HG02642 (cell line): ENCODE measurements around the gene ATG12.
"Not testable (repeated sequence)": the region's sequence is repeated elsewhere in the genome, so short reads cannot be mapped to it uniquely, and the experiment has no call there.

Experiments used
- ATAC-seq: cut with Tn5 transposase; IDR thresholded peaks from one replicate; pipeline ENCODE4 v1.9.1; 2021; ENCODE audit warnings: mild to moderate bottlenecking; ENCODE audit not compliant: unreplicated experiment, poor library complexity

ATG12 gene

DNA sequence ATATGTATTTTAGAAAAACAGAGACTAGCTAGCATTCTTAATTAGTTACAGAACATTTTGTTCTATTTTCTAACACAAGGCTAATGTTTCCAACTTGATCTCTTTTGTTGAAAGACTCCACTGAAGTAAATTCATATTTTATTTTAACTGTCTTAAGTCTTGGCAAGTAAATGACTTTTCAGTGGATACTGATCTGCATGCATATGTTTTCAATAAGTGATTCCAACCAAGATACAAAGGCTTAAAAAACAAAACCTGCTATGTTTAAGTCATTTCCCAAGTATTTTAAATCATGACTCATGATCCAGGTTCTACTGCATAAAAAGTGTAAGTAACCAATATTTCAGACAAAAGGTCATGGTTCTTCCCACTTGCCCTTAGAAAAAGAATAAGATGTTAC lies 30.6 kb downstream of the ATG12 start:
- no peak for ATAC-seq

DNA sequence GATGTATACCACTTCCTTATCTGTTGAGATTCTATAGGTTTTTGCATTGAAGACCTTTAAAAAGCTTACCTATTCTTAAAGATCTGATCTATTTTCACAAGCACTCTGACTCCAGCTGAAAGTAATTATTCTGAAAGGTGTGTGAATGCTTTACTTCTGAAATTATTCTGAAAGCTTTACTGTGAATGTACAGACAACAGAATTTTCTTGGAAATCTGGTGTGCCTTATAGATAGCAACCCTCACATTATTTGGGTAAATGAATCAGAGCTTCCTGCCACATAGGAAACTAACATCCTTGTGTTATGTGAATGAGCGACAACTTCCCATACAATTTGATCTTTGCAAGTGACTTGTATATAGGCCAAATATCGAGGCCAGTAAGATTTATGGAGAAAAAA lies 31.4 kb downstream of the ATG12 start:
- ATAC-seq: no peak

DNA sequence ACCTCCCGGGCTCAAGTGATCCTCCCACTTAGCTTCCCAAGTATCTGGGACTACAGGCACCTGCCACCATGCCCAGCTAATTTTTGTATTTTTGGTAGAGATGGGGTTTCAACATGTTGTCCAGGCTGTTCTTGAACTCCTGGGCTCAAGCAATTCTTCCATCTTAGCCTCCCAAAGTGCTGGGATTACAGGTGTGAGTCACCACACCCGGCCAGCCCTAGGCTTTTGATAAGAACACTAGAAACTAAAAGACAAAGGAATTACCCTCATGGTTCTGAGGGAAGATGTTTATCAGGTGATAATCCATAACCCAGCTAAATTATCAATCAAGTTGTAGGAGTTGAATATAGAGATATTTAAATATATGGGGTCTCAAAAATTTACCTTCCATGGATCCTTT lies 33.3 kb downstream of the ATG12 start:
- ATAC-seq: not testable (repeated sequence)

DNA sequence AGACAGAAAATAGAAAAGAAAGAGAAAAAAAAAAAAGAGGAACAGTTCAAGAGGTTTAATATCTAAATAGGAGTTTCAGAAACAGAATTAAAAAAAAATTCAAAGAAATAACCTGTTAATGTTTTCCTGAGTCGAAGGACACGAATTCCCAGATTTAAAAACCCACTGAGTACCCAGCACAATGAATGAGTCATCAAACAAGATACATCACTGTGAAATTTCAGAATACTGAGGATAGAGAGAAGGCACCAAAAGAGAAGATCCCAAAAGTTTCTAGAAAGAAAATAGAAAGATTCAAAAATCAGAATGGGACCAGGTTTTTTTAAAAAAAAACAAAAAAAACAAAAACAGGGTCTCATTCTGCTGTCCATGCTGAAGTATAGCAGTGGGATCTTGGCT lies 33.7 kb downstream of the ATG12 start:
- no peak for ATAC-seq

DNA sequence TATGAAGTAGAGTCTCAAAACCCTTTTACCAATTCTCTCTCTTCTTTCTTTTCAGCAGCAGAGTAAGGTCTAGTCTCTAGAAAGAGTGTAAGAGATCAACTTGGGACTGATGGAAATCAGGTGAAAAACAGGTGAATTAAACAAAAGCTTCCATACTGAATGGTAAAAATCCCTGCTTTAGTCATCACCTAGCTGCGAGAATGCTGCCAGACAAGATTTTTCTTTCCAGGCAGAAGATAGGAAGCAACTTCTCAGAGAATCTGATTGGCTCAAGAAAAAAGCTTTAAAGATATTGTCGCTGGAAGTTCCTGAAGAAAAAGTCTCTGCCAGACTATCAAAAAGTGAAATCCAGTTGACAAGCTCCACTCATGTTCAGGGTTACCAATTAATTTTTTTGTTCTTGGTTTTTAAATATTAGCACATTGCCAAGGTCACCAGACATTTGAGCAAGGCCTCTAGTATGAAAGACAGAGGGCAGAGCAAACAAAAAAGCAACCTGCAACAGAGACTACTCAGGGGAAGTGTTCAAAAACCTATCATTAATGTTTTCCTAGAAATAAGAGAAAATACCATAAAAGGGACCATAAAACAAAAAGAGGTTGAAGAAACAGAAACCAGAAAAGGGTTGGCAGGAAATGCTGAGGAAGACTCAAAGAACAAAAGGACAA lies 34.2 kb downstream of the ATG12 start:
- ATAC-seq: no peak

DNA sequence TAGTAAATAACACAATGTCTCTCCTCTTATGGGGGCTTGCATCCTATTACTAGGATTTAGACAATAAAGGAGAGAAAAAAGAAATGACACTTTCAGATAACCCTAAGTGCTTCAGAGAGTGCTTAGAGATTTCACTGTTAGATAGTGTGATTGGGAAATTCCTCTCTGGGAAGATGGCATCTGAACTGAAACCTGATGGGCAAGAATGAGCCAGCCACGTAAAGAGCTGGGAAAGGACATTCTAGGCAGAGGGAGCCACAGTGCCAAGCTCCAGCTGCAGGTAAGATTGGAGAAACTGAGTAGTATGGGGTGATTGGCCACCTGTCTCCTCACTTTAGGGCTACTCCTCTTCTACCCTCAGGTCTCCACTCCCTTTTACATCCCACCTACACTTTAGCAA lies 39.4 kb downstream of the ATG12 start:
- ATAC-seq: no peak

DNA sequence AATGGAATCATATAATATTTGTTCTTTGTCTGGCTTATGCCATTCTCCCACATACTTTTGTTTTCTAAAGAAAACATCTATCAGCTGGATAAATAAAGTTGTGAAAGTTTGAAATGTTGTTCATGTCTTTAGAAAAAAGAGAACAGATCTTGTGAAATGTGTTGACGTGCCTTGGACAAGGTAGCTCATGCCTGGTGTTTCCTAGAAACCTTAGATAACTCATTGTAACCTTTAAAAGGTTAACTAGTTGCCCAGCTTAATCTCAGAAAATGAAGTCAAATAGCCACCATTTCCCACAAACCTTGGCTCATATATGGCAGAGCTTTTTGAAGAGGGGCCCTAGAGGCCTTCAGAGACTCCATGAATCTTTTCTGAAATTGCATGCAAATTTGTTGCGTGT lies 40.2 kb downstream of the ATG12 start:
- ATAC-seq: no peak

DNA sequence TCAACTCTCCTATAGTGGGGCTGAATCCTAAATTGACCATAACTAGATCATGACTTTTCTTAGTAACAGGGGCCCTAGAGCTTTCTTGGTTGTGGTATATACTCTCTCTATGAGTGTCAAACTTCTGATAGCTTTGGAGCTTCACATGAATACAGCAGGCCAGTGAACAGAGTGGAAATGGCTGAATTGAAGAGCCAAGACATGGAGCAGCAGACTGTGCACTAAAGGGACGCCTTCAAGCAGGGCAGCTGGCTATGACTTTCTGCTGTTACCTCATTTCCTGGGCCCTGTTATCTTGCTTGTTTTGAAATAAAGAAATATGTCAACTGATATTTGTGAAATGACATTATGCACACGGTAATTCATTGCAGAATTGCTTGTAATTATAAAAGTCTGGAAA lies 41.3 kb downstream of the ATG12 start:
- no peak for ATAC-seq

DNA sequence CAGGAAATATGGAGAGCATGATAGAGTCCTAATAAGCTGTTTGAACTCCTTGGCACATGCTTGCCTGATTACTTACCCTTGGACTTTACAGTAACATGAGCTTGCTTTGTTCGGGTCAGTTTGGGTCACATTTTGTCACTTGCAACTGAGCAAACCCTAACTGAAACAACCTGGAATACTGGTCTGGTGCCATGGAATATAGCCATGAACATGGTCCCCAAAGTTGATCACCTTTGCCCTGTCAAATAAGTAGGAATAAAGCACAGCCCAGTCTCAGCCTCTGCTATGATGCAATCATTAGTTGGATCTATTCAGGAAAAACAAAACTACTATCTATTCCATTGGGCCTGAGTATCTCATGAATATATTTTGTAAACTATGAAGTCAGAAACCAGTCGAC lies 43.1 kb downstream of the ATG12 start:
- no peak for ATAC-seq

DNA sequence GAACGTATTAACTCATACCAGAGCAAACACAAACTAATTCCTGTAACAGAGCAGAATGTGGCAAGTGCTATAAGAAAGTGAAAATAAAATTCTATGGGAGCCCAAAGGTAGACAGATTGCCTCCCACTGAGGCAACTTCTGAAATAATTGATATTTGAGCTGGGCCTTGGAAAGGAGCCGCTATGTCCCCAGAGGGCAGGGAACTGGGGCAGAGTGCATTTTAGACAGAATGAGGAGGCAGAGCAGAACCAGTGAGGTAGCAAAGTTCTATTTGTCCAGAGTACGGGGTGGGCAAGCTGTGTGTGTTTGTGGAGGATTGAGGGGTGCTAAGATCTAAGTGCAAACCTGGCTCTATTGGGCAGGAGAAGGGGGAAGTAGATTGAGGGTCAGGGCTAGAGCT lies 44.7 kb downstream of the ATG12 start:
- no peak for ATAC-seq

DNA sequence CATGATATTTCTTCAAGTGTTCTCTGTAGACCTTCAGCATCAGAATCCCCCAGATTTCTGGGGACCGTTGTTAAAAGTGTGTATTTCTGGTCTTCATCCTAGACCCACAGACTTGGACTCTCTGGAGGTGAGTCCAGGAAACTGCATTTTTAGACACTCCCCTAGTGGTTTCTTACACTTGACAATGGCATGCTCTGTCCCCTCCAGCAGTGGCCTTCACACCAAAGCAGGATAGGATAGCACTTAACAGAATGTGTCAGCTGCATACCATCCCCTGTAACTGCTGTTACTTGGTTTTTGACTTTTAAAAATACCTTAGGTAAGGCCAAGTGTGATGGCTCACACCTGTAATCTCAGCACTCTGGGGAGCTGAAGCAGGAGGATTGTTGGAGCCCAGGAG lies 45.7 kb downstream of the ATG12 start:
- no peak for ATAC-seq

DNA sequence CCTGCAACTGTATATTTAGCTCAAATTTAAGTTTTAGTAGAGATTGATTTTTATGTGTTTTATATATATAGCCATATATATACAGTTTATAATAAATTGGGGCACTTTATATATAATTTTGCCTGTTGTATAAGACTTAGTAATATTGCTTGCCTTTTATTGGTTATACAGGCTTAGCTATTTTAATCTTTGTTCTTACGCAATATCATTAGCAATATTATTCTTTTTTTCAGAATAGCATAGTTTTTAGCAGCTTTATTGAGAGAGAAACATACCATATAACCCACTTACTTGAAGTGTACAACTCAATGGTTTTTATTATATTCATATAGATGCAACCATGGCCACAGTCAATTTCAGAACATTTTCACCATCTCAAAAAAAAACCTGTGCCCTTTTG lies 52.9 kb downstream of the ATG12 start:
- ATAC-seq: no peak

DNA sequence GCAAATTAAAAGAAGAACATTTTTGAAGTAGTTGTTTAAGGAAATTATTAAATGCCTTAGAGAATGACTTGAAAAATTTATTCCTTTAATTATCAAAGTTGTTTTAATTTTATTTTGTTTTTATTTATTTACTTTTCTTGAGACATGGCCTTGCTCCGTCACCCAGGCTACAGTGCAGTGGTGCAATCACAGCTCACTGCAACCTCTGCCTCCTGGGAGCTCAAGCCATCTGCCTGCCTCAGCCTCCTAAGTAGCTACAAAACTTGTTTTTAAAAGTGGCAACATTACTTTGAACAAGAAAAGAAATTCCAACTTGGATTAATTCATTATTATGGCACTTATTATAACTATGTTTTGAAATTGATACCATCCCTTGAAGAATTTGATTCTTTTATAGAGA lies 53.9 kb downstream of the ATG12 start:
- no peak for ATAC-seq

DNA sequence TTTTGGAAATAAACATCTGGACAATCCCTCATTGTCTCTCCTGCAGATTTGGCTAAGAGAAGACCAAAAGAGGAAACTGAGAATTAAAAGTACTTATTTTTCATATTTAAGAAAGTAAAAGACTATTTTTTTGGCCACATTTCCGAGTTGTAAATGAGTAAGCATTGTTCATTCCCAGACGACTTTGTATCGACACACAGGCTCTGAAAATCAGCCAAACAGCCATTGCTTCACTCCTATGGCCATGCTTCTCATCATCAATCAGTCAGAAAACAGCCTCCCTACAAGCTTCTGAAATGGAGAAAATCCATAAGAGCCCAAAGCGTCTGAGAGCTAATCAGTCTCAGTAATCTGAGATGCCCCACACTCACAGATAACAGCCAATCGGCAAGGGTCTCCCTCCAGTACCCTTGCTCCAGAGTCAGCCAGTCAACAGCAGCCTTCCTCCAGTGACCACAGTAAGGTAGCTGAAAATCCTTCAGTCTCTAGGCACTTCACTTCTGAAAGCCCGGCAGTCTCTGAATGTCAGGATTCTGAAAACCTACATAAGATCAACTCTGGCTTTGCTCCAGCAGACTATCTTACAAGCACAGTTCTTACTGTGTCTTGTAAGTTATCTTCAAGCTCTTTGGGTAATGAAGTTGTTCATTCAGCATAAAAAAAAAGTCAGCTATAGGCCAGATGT lies 55.8 kb downstream of the ATG12 start:
- no peak for ATAC-seq

DNA sequence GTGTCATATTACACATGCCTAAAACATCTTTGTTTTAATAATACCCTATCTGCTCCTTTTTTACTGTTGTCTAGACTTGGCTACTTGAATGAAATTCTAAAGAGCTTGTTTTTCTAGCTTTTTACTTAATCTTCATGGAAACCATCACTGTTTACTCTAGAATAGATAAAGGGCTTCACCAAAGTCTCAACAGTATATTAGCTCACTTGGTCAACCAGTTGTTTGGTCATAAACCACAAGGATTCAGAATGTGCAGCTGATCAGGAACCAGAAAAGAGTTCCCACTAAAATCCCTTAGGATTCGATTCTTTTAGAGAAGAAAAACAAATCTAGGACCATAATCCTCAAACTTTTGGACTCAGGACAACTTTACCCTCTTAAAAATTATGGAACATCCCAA lies 62.9 kb downstream of the ATG12 start:
- no peak for ATAC-seq
